Uterus (tissue), 2 donors: ENCODE results near the gene MCTP2.

ENCODE experiments used
- POLR2A ChIP-seq, 2 donors: fragments of 450-650 bp; IDR thresholded peaks; one replicate each; pipeline ENCODE4 v1.6.1; 2016; ENCODE audit warnings: antibody characterized with exemption in 2 of 2, mild to moderate bottlenecking in 1 of 2, moderate library complexity in 1 of 2
- TF ChIP-seq, protein P1 (sequence below), 4 experiments: fragments of 200-600 bp in 2 of 4; fragments of 450-650 bp in 2 of 4; sonication (generic) in 2 of 4; IDR thresholded peaks; one replicate each; pipeline ENCODE4 v1.5.1; 2016 to 2019; ENCODE audit warnings: antibody characterized with exemption in 4 of 4, mild to moderate bottlenecking in 2 of 4, moderate library complexity in 1 of 4

DNA sequence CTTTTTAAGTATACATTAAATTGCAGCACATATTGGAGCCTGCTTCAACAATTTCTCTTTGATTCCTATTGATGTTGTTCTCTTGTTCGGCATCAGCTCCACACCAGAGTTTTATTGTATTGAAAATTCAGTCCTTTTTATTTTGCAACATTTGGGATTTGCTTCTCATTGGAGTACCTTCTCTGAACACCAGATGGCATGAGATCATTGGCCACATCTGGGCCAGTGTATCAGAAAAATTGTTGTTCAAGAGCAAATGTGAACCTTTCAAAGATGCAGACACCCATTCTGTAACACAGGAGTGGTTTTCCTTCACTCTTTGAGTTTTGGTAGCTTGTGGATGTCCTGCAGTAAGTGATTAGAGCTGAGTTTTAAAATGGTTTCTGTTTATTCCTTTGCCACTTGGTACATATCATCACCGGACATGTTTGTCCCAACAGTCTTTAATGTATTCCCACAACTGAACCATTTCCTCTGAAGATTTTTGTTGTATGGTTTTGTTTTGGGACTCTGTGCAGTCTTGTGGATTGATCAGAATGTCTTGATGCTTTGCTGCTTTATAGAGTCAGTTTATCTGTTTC lies 96.1 kb downstream of the MCTP2 start:
- TF ChIP-seq, protein P1, sequence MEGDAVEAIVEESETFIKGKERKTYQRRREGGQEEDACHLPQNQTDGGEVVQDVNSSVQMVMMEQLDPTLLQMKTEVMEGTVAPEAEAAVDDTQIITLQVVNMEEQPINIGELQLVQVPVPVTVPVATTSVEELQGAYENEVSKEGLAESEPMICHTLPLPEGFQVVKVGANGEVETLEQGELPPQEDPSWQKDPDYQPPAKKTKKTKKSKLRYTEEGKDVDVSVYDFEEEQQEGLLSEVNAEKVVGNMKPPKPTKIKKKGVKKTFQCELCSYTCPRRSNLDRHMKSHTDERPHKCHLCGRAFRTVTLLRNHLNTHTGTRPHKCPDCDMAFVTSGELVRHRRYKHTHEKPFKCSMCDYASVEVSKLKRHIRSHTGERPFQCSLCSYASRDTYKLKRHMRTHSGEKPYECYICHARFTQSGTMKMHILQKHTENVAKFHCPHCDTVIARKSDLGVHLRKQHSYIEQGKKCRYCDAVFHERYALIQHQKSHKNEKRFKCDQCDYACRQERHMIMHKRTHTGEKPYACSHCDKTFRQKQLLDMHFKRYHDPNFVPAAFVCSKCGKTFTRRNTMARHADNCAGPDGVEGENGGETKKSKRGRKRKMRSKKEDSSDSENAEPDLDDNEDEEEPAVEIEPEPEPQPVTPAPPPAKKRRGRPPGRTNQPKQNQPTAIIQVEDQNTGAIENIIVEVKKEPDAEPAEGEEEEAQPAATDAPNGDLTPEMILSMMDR (IDR thresholded peaks at IDR 0.05): peak; percentile 28 to 61 (median 54)
- TF ChIP-seq POLR2A (IDR thresholded peaks at IDR 0.05): no peak
